K562 (cell line): ENCODE data around the gene SDCBP2.

Experiments
- BRF2 ChIP-seq: IDR thresholded peaks from 3 replicates; pipeline ENCODE4 v1.6.1; 2011; ENCODE audit warnings: borderline replicate concordance, mild to moderate bottlenecking; ENCODE audit not compliant: insufficient read length, insufficient read depth
- CTCF ChIP-seq, 3 experiments: IDR thresholded peaks in 2 of 3; conservative IDR thresholded peaks in 1 of 3; 2 replicates each; pipeline ENCODE4 v1.5.1; 2011 to 2012; ENCODE audit warnings: low read length in 3 of 3, mild to moderate bottlenecking in 3 of 3, control low read depth in 2 of 3, improper control_type of control experiment in 1 of 3, inconsistent platforms in 1 of 3, low read depth in 1 of 3, mixed read lengths in 1 of 3, moderate library complexity in 1 of 3; ENCODE audit not compliant: insufficient read depth in 2 of 3
- EZH2 ChIP-seq: IDR thresholded peaks from 2 replicates; pipeline ENCODE4 v1.6.1; 2012; ENCODE audit warnings: low read depth, mild to moderate bottlenecking, inconsistent platforms, low read length, borderline replicate concordance
- LARP7 ChIP-seq: fragments of 450-650 bp; IDR thresholded peaks from 2 replicates; pipeline ENCODE4 v1.6.1; 2016
- MAX ChIP-seq: sonication (generic); formaldehyde crosslinking; IDR thresholded peaks from 2 replicates; pipeline ENCODE4 v1.9.0; 2022; ENCODE audit warnings: mild to moderate bottlenecking, missing genetic modification reagents
- MTF1 ChIP-seq: fragments of 250-450 bp; sonication (Bioruptor Pico); IDR thresholded peaks from 2 replicates; pipeline ENCODE4 v1.9.0; 2021; ENCODE audit warnings: moderate library complexity, mild to moderate bottlenecking, inconsistent platforms, borderline replicate concordance
- PBX2 ChIP-seq, 2 experiments: IDR thresholded peaks in 1 of 2; conservative IDR thresholded peaks in 1 of 2; 2 replicates each; pipeline ENCODE4 v1.6.1; 2016; ENCODE audit warnings: low read depth in 2 of 2, mild to moderate bottlenecking in 1 of 2, missing compliant biosample characterization in 1 of 2, missing genetic modification characterization in 1 of 2, moderate library complexity in 1 of 2
- POLR2A ChIP-seq: fragments of 450-650 bp; conservative IDR thresholded peaks from 2 replicates; pipeline ENCODE4 v1.6.1; 2016
- SIRT6 ChIP-seq: IDR thresholded peaks from one replicate; pipeline ENCODE4 v1.6.1; 2012; ENCODE audit warnings: low read depth, mild to moderate bottlenecking, control low read depth, inconsistent platforms, low read length, moderate library complexity
- SP1 ChIP-seq: sonication (generic); formaldehyde crosslinking; IDR thresholded peaks from 2 replicates; pipeline ENCODE4 v1.8.1; 2022; ENCODE audit warnings: mild to moderate bottlenecking, missing genetic modification reagents
- TEAD2 ChIP-seq: fragments of 450-650 bp; IDR thresholded peaks from 2 replicates; pipeline ENCODE4 v1.6.1; 2016; ENCODE audit warnings: missing genetic modification characterization, control low read depth, missing compliant biosample characterization
- ZNF24 ChIP-seq: fragments of 450-650 bp; IDR thresholded peaks from 2 replicates; pipeline ENCODE4 v1.6.1; 2016

GRCh38 chr20:1298888-1299511 is 29.9 kb downstream of the SDCBP2 start:
- TF ChIP-seq CTCF (IDR thresholded peaks at IDR 0.05 in 2 of 3, conservative IDR thresholded peaks at IDR 0.05 in 1 of 3; ENCODE audit: insufficient read depth in 2 of 3, low read depth in 1 of 3, low read length in 3 of 3): no peak
- no peak for TF ChIP-seq SP1 (CRISPR knock-in tag)
- TF ChIP-seq PBX2 (CRISPR knock-in tag; IDR thresholded peaks at IDR 0.05; ENCODE audit: low read depth): no peak
- TF ChIP-seq PBX2 (tag; conservative IDR thresholded peaks at IDR 0.05; ENCODE audit: low read depth): no peak
- TF ChIP-seq BRF2: no peak
- no peak for TF ChIP-seq LARP7
- TF ChIP-seq TEAD2 (tag): no peak
- no peak for TF ChIP-seq ZNF24
- TF ChIP-seq MAX (CRISPR knock-in tag): no peak
- no peak for TF ChIP-seq POLR2A
- no peak for TF ChIP-seq MTF1 (CRISPR knock-in tag)
- no peak for TF ChIP-seq SIRT6
- TF ChIP-seq EZH2: no peak
